Naive thymus-derived CD8-positive, alpha-beta T cell (primary cell): Measurements from ENCODE around the gene CSRP1. TPM values are rescaled to one million over a fixed set of nuclear protein-coding genes. Genes with fewer than 3 reads are reported as not detected.

Source experiments
- ATAC-seq, 2 donors: fragments of 150-1000 bp; cut with Tn5 transposase in 1 of 2; sonication (Bioruptor Pico), chemical (Tn5 transposase) in 1 of 2; 1 replicate in 1 of 2; 2 replicates in 1 of 2; pipeline ENCODE4 v1.10.0; 2021; ENCODE audit warnings: mild to moderate bottlenecking in 2 of 2, moderate library complexity in 2 of 2
- POLR2A ChIA-PET: fragments of 350-600 bp; sonication (Branson Sonifier 250); formaldehyde crosslinking; loops from one replicate; lab custom pipeline; 2021; ENCODE audit warnings: antibody characterized with exemption; lab: Charles Lee
- DNase-seq, 10 donors: peaks; one replicate each; pipeline versions ENCODE4 v3.0.0 to v3.0.0-alpha.2; 2020 to 2022
- H3K27ac Mint-ChIP-seq, 10 donors: one replicate each; pipeline ENCODE4 v1.8.0; 2020 to 2022; ENCODE audit warnings: mild to moderate bottlenecking in 10 of 10, mixed read lengths in 10 of 10, moderate library complexity in 4 of 10, inconsistent platforms in 1 of 10
- H3K27me3 Mint-ChIP-seq, 5 donors: one replicate each; pipeline ENCODE4 v1.8.0; 2021 to 2022; ENCODE audit warnings: mixed read lengths in 5 of 5
- H3K36me3 Mint-ChIP-seq, 3 donors: one replicate each; pipeline ENCODE4 v1.8.0; 2020 to 2022; ENCODE audit warnings: mixed read lengths in 3 of 3, mild to moderate bottlenecking in 2 of 3, inconsistent platforms in 1 of 3
- H3K4me1 Mint-ChIP-seq, 4 donors: one replicate each; pipeline ENCODE4 v1.8.0; 2021 to 2022; ENCODE audit warnings: mixed read lengths in 4 of 4
- H3K4me3 Mint-ChIP-seq, 10 donors: one replicate each; pipeline ENCODE4 v1.8.0; 2020 to 2022; ENCODE audit warnings: mild to moderate bottlenecking in 10 of 10, mixed read lengths in 10 of 10, moderate library complexity in 6 of 10, inconsistent platforms in 1 of 10
- H3K9me3 Mint-ChIP-seq, 9 donors: one replicate each; pipeline ENCODE4 v1.8.0; 2020 to 2022; ENCODE audit warnings: mixed read lengths in 9 of 9, mild to moderate bottlenecking in 3 of 9, inconsistent platforms in 1 of 9, moderate library complexity in 1 of 9
- polyA plus RNA-seq, 3 donors: library from polyadenylated mRNA; unstranded; fragments of 300-500 nt; fragmentation: Illumina TruSeq; gene quantifications; one replicate each; pipeline ENCODE4 v1.2.3, GENCODE V29; 2021
- total RNA-seq, 8 experiments: library from RNA in 2 of 8; stranded (reverse) in 2 of 8; gene quantifications; one replicate each; pipeline ENCODE4 v1.2.3 and lab custom pipeline; 2021 to 2026

The CSRP1 gene
- total and polyA plus RNA-seq, 5 experiments from 2014 or later, result 21.8 to 48.2 (median 43.3) TPM

DNA sequence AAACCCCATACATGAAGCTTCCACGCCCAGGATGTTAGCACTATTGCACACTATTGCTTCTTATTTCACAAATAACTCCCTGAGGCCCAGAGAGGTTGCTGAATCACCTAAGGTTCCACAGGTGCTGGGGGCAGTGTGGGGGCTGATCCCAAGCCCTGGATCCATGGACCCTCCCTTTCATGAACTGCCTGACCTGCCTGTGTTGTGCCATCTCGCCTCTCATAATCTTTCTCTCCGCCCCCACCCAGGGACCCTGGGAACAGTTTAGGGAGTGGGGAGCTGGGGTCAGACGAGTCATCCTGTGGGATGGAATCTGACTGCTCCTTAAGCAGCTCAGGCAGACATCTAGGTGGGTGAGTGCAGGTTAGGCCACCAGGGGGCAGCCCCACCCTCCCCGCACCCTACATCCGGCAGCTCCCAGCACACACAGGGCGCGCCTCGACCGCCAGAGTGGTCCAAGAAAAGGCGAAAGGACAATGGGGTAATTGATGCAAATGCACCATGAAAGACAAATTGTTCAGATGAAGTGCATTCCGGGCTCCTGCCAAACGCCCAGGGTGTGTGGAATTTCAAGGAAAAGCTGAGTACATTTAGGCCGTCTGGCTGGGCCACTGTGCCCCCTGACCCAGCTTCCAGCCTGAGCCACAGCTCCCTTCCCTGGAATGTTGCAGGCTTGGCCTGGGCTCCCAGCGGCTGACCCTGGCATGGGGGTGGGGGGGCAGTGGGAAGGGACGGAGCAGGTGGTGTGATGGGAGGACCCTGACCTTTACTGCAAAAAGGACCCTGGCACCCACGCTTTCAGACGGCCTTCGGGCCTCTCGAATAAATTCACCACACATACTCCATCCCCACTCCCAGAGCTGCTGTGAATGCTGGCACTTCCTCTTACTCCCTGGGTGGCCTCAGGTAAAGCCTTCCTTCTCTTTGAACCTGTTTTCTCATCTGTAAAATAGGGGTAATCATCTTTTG lies 58.7 kb downstream of the CSRP1 start:
- Mint-ChIP-seq H3K9me3 (peaks cover 0 to 2% (median 0%) of the 10 kb centered on the region in 9 donors), H3K27ac (no peak overlapping the region), H3K27me3 (peaks cover 1 to 27% (median 15%) of the 10 kb centered on the region in 5 donors), H3K4me3 (no peak overlapping the region), H3K4me1 (peaks cover 2 to 8% (median 4%) of the 10 kb centered on the region in 4 donors), H3K36me3 (no peaks in the 10 kb centered on the region)
- ATAC-seq (peak; percentile 79 to 87), DNase-seq (peak in 8 of 10 donors; percentile 19 to 67 (median 36))
- POLR2A ChIA-PET, result no interaction called here

DNA sequence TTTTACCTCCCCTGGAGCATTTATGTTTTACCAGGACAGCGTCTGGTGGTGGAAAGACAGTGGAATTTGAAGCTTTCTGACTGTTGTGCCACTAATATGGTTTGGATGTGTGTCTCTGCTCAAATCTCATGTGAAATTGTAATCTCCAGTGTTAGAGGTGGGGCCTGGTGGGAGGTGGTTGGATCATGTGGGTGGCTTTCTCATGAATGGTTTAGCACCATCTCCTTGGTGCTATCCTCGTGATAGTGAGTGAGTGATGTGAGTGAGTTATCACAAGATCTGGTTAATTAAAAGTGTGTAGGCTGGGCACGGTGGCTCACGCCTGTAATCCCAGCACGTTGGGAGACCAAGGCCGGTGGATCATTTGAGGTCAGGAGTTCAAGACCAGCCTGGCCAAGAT lies 61.6 kb downstream of the CSRP1 start:
- POLR2A ChIA-PET, result no interaction called here
- ATAC-seq, result no peak
- no peaks in the 10 kb centered on the region for H3K36me3 Mint-ChIP-seq
- H3K9me3 Mint-ChIP-seq, result peaks cover 0 to 5% (median 0%) of the 10 kb centered on the region in 9 donors
- H3K4me1 Mint-ChIP-seq, result peaks cover 2 to 8% (median 4%) of the 10 kb centered on the region in 4 donors
- H3K27ac Mint-ChIP-seq, result no peak overlapping the region
- peaks cover 1 to 16% (median 13%) of the 10 kb centered on the region in 5 donors for H3K27me3 Mint-ChIP-seq
- no peak overlapping the region for H3K4me3 Mint-ChIP-seq
- peak in 1 of 10 donors; percentile 18 for DNase-seq

DNA sequence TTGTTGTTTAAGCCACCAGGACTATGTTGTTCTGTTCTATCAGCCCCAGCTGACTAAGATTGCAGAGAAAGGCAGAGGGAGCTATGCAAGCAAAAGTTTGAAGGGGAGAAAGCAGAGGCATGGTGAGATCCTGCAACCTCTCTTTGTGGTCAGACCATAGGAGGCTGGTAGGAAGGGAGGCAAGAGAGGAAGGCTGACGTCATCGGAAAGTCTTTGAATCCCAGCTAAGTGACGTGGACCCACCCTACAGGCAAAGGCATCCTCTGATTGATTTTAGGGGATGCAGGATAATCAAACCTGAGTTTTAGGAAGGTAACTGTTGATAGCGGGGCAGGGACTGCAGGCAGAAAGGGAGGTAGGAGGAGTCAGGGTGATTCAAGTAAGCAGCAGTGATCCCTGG lies 62.1 kb downstream of the CSRP1 start:
- Mint-ChIP-seq H3K9me3 (peaks cover 0 to 5% (median 0%) of the 10 kb centered on the region in 9 donors), H3K27ac (no peak overlapping the region), H3K4me3 (no peak overlapping the region), H3K36me3 (no peaks in the 10 kb centered on the region), H3K27me3 (peaks cover 2 to 15% (median 9%) of the 10 kb centered on the region in 5 donors), H3K4me1 (peaks cover 2 to 8% (median 4%) of the 10 kb centered on the region in 4 donors)
- POLR2A ChIA-PET, result no interaction called here
- no peak for DNase-seq
- no peak for ATAC-seq

DNA sequence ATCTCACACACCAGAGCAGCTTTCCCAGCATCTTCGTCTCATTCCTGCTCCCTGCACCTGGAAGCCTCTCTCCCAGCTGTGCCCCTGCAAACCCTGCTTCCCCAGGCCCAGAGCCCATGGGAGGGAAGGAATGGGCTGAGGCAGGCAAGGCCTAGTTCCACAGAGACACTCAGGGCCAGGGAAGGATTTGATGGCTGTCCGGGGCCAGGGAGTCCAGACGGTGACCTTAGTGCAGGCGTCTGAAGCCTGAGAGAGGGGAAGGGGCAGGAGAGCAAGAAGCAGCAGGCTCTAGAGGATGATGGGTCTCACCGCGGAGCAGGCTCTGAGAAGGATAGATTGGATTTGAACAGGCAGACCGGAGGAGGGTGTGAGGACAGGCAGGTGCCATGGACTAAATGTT lies 63.2 kb downstream of the CSRP1 start:
- peaks cover 0 to 5% (median 0%) of the 10 kb centered on the region in 9 donors for H3K9me3 Mint-ChIP-seq
- H3K27ac Mint-ChIP-seq, result peak overlapping the region in 1 of 10 donors; percentile 42
- H3K4me3 Mint-ChIP-seq, result no peak overlapping the region
- DNase-seq (no peak), ATAC-seq (no peak)
- peaks cover 2 to 8% (median 4%) of the 10 kb centered on the region in 4 donors for H3K4me1 Mint-ChIP-seq
- no peaks in the 10 kb centered on the region for H3K36me3 Mint-ChIP-seq
- peaks cover 0 to 11% (median 10%) of the 10 kb centered on the region in 5 donors for H3K27me3 Mint-ChIP-seq
- POLR2A ChIA-PET, result no interaction called here

DNA sequence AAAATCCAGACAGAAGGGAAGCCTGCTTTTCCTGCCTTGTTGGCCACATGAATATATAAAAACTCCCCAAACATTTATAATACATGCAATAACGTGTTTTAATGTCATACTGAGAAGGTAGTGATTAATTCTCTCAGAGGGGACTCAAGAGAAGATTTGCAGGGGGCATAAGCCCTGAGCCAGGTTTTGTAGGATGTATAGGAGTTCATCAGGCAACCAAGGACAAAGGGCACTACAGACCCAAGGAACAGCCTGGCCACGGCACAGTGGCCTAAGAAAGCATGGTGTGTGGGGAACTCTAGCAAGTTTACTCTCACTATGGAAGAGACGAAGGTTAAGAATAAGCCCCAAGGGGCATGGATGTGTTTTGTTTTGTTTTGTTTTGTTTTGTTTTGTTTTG lies 70.0 kb downstream of the CSRP1 start:
- Mint-ChIP-seq H3K9me3 (peaks cover 0 to 5% (median 0%) of the 10 kb centered on the region in 9 donors), H3K4me3 (no peak overlapping the region), H3K27me3 (peaks cover 11 to 32% (median 20%) of the 10 kb centered on the region in 5 donors), H3K27ac (no peak overlapping the region), H3K36me3 (no peaks in the 10 kb centered on the region), H3K4me1 (peaks cover 0 to 6% (median 5%) of the 10 kb centered on the region in 4 donors)
- DNase-seq (peak in 1 of 10 donors; percentile 3), ATAC-seq (no peak)
- POLR2A ChIA-PET, result no interaction called here

DNA sequence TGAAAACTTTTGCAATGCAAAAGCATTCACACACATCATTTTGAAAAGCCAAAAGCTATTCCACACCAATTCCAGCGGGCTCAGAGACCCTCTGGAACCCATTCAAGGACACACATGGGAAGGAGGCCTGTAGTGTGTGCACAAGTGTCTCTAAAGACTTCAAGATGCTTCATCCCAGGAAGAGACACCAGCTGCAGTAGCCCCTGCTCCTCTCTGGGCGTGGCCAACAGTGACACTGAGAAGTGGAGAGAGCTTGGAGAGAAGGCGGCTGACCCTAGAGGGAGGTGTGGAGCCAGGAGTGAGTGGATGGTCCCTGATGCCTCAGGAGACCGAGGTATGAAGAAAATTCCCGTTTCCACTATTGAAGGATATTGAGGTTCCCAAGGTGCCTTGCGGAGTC lies 70.5 kb downstream of the CSRP1 start:
- peaks cover 11 to 35% (median 20%) of the 10 kb centered on the region in 5 donors for H3K27me3 Mint-ChIP-seq
- peak in 1 of 10 donors; percentile 18 for DNase-seq
- no peak for ATAC-seq
- POLR2A ChIA-PET, result no interaction called here
- no peak overlapping the region for H3K27ac Mint-ChIP-seq
- peaks cover 0 to 5% (median 0%) of the 10 kb centered on the region in 9 donors for H3K9me3 Mint-ChIP-seq
- H3K4me1 Mint-ChIP-seq, result peaks cover 0 to 6% (median 5%) of the 10 kb centered on the region in 4 donors
- H3K4me3 Mint-ChIP-seq, result no peak overlapping the region
- no peaks in the 10 kb centered on the region for H3K36me3 Mint-ChIP-seq

DNA sequence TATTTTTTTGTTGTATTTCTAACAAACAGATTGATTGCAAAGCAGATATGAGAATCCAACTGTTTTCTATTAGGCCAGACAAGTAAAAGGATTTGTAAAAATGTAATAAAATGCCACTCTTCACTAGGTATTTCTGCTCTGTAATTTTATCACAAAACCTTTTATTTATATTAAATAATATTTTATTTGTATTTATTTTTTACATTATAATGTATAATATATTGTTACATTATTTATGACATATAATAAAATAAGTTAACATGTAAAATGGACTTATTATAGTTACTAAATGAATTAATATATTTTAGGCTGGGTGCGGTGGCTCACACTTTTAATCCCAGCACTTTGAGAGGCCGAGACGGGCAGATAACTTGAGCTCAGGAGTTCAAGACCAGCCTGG lies 72.7 kb downstream of the CSRP1 start:
- Mint-ChIP-seq H3K27me3 (peaks cover 14 to 40% (median 32%) of the 10 kb centered on the region in 5 donors), H3K4me1 (peaks cover 0 to 6% (median 5%) of the 10 kb centered on the region in 4 donors), H3K27ac (no peak overlapping the region), H3K4me3 (no peak overlapping the region), H3K9me3 (no peaks in the 10 kb centered on the region), H3K36me3 (no peaks in the 10 kb centered on the region)
- POLR2A ChIA-PET, result no interaction called here
- ATAC-seq, result no peak
- no peak for DNase-seq

DNA sequence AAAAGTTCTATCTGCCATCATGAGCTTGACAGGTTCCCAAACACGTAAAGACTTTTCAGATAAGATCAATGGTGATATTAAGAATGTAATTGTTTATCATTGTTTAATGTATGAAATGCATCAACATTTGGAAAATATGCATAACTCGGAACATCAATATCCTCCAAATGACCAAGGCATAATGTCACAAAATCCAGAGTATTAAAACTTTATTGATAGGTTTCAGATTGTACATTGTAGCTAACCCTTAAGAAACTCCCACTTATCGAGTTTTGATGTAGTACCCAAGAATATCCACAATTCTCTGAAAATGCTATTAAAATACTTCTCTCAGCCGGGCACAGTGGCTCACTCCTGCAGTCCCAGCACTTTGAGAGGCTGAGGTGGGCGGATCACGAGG lies 73.3 kb downstream of the CSRP1 start:
- POLR2A ChIA-PET, result no interaction called here
- H3K36me3 Mint-ChIP-seq, result no peaks in the 10 kb centered on the region
- no peak overlapping the region for H3K27ac Mint-ChIP-seq
- H3K4me3 Mint-ChIP-seq, result no peak overlapping the region
- H3K4me1 Mint-ChIP-seq, result peaks cover 0 to 6% (median 5%) of the 10 kb centered on the region in 4 donors
- peaks cover 14 to 42% (median 35%) of the 10 kb centered on the region in 5 donors for H3K27me3 Mint-ChIP-seq
- no peak for DNase-seq
- no peaks in the 10 kb centered on the region for H3K9me3 Mint-ChIP-seq
- ATAC-seq, result no peak

Other genes starting within 250 kb of the CSRP1 start
- gene PKP1, start 223.6 kb downstream of the CSRP1 start, total RNA-seq, result not detected
- not detected for gene PKP1, start 223.6 kb downstream of the CSRP1 start, polyA plus RNA-seq
- gene TNNT2, start 129.4 kb downstream of the CSRP1 start, total RNA-seq, result not detected
- not detected for gene TNNT2, start 129.4 kb downstream of the CSRP1 start, polyA plus RNA-seq
- gene LAD1, start 107.8 kb downstream of the CSRP1 start, total RNA-seq, result not detected
- gene LAD1, start 107.8 kb downstream of the CSRP1 start, polyA plus RNA-seq, result not detected
- not detected for gene TNNI1, start 85.4 kb downstream of the CSRP1 start, total RNA-seq
- gene TNNI1, start 85.4 kb downstream of the CSRP1 start, polyA plus RNA-seq, result not detected
- under 1 TPM; 0.55 to 0.60 TPM for gene PHLDA3, start 37.9 kb downstream of the CSRP1 start, total RNA-seq
- gene PHLDA3, start 37.9 kb downstream of the CSRP1 start, polyA plus RNA-seq, result not detected
- 1 to 10 TPM; 2.1 to 3.0 TPM for gene NAV1, start 32.0 kb upstream of the CSRP1 start, total RNA-seq
- 1 to 10 TPM in 1 of 3 donors, under 1 TPM in 2; 0.10 to 1.9 (median 0.41) TPM for gene NAV1, start 32.0 kb upstream of the CSRP1 start, polyA plus RNA-seq